ENCODE measurements around the gene OSM. TPM values are rescaled to one million over a fixed set of nuclear protein-coding genes. Genes with fewer than 3 reads are reported as not detected.
"Not testable (repeated sequence)": the region's sequence is repeated elsewhere in the genome, so short reads cannot be mapped to it uniquely, and the experiment has no call there.

Gene OSM
- polyA plus RNA-seq, 2 donors, result 0.22 to 0.63 TPM

DNA sequence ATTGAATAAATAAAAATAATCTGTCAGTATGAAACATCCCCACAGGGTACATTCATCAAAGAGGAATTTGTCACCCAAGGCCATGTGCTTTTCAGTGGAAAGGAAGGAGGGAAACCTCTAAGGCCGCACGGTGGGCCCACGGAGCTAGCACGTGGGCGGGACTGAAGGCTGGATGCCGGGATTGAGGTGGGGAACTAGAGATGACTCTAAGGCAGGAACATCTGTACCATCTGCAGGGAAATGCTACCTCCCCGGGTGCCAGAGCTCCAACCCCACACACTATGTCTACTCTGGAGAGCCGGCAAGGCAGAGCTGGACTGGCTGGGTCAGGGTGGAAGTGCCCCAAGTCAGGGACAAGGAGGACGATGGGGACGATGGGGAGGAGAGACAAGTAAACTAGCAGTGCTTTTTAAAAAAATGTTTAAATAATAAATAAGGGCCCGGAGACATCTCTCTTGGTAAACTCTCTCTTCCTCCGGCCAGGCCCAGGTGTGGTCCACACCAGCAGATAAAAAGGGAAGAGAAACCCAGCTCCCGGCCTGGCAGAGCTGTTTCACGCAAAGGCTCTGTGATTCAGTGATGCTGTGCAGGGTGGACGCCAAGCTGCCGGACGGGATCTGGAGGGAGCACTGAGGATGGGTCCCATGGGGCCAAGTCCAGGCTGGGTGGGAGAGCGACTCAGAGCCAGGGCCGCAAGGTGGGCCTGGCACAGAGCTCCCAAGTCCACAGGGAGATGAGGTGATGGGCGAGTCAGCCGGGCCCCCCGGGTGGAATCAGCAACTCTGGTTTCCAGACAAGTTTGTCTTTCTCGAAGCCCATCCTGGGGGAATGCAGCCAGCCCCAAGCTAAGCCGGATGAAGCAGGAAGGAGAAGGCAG is 25.9 kb downstream of the OSM start:
- no peak overlapping the region for H3K27ac ChIP-seq (ENCODE audit: low read depth in 2 of 2, low read length in 1 of 2)
- no peaks in the 10 kb centered on the region for H3K9me3 ChIP-seq (ENCODE audit: control insufficient read depth in 2 of 2, insufficient read depth in 1 of 2, low read depth in 1 of 2, low read length in 1 of 2)
- no peaks in the 10 kb centered on the region for H3K27me3 ChIP-seq (ENCODE audit: control insufficient read depth in 1 of 2, insufficient read depth in 2 of 2, low read length in 2 of 2)
- WGBS, 2 donors, result 78 to 80% methylated on average over 24 of the region's 24 CpGs
- no peak overlapping the region for H3K4me3 ChIP-seq (ENCODE audit: low read depth in 1 of 2, low read length in 2 of 2)
- H3K4me1 ChIP-seq (ENCODE audit: control insufficient read depth in 2 of 2, insufficient read depth in 2 of 2, low read length in 1 of 2), result peaks cover 0 to 5% of the 10 kb centered on the region in 2 donors
- H3K36me3 ChIP-seq (ENCODE audit: control insufficient read depth in 2 of 2, insufficient read depth in 2 of 2, low read length in 1 of 2), result peaks cover 0 to 4% of the 10 kb centered on the region in 2 donors

DNA sequence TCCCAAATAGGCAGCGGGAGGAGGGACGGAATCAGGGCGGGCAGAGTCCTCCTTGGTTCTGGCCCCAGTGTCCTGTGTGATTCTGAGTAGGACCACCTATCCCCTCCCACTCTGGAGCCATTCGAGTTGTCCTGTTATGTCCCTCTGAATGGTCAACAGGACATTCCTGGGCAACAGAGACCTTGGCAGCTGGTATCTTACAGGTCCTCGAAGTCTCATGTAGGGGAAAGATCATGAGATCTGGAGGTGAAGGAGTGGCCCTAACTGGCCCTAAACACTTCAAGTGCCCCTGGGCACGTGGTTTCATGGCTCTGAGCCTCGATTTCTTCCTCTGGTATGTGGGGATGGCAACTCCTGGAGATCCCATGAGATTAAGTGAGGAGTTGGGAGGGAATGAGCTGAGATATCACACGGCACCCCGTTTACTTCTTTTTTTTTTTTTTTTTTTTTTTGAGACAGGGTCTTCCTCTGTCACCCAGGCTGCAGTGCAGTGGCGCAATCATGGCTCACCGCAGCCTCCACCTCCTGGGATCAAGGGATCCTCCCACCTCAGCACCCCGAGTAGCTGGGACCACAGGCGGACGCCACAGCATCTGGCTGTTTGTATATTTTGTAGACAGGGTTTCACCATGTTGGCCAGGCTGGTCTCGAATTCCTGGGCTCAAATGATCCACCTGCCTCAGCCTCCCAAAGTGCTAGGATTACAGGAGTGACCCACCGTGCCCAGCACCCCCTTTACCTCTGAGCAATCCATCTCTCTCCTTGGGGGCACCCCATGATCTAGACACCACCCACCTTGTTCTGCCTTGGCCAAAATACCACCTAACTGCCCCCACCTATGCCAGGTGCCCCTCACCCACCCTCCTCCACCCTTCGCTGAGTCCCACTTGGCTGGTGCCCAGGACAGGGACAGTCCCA is 26.9 kb downstream of the OSM start:
- H3K27ac ChIP-seq (ENCODE audit: low read depth in 2 of 2, low read length in 1 of 2), result no peak overlapping the region
- H3K4me1 ChIP-seq (ENCODE audit: control insufficient read depth in 2 of 2, insufficient read depth in 2 of 2, low read length in 1 of 2), result peaks cover 0 to 8% of the 10 kb centered on the region in 2 donors
- no peak overlapping the region for H3K4me3 ChIP-seq (ENCODE audit: low read depth in 1 of 2, low read length in 2 of 2)
- H3K27me3 ChIP-seq (ENCODE audit: control insufficient read depth in 1 of 2, insufficient read depth in 2 of 2, low read length in 2 of 2), result no peaks in the 10 kb centered on the region
- peaks cover 0 to 4% of the 10 kb centered on the region in 2 donors for H3K36me3 ChIP-seq (ENCODE audit: control insufficient read depth in 2 of 2, insufficient read depth in 2 of 2, low read length in 1 of 2)
- H3K9me3 ChIP-seq (ENCODE audit: control insufficient read depth in 2 of 2, insufficient read depth in 1 of 2, low read depth in 1 of 2, low read length in 1 of 2), result no peaks in the 10 kb centered on the region
- WGBS, 2 donors, result 83 to 90% methylated on average over 17 of the region's 17 CpGs

DNA sequence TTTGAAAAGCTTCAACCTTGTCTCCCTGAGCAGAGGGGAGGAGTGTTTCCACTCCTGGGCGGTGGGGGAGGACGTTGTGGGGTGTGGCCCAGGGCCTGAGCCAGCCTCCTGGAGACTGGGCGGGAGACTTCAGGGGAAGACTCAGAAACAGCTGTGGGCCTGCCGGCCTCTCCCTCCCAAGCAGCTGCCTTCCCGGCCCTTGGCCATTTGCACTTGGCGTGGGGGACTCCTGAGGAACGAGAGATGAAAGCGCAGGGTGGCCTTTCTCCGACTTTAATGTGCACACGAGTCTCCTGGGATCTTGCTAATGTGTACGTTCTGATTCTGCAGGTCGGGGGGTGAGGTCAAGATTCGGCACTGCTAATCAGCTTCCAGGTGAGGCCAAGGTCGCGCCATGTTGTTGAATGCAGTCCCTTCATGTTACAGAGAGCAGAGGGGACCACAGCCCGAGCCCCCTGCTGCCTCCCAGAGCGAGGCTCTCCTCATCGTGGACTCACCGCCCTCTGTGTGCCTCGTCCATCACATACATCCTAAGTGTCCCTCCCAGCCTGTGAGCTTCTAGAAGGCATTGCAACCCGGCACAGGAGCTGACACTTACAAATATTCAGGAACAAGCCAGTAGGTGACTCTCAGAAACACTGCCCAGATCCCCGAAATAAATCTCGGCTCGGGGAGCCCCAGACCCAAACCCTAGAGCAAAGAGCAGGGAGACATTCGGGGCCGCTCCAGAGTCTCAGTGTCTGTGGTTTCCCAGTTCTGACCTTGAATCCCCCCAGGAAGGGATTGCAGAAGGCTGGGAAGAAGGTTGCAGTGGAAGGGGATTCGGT is 27.8 kb downstream of the OSM start:
- peaks cover 0 to 8% of the 10 kb centered on the region in 2 donors for H3K4me1 ChIP-seq (ENCODE audit: control insufficient read depth in 2 of 2, insufficient read depth in 2 of 2, low read length in 1 of 2)
- no peak overlapping the region for H3K27ac ChIP-seq (ENCODE audit: low read depth in 2 of 2, low read length in 1 of 2)
- peaks cover 0 to 4% of the 10 kb centered on the region in 2 donors for H3K36me3 ChIP-seq (ENCODE audit: control insufficient read depth in 2 of 2, insufficient read depth in 2 of 2, low read length in 1 of 2)
- no peaks in the 10 kb centered on the region for H3K9me3 ChIP-seq (ENCODE audit: control insufficient read depth in 2 of 2, insufficient read depth in 1 of 2, low read depth in 1 of 2, low read length in 1 of 2)
- 67 to 71% methylated on average over 27 of the region's 27 CpGs for WGBS, 2 donors
- no peaks in the 10 kb centered on the region for H3K27me3 ChIP-seq (ENCODE audit: control insufficient read depth in 1 of 2, insufficient read depth in 2 of 2, low read length in 2 of 2)
- H3K4me3 ChIP-seq (ENCODE audit: low read depth in 1 of 2, low read length in 2 of 2), result no peak overlapping the region

DNA sequence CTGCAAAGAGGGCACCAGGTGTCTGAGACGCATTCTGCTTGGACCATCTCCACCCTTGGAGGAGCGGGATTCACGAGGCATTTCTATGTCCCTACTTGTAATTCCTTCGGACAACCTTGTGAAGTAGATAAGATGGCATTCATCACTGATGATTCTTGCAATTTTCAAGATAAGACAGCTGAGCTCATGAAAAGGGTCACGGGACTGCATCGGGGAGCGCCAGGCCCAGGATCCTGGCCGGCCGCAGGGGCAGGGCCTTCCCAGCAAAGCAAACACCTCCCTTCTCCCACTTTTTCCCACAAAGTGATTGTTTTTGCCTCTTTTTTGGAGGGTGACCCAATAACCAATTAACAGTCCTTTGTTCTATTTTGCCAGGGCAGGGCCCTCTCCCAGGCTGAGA is 28.5 kb downstream of the OSM start:
- Histone ChIP-seq H3K36me3 (ENCODE audit: control insufficient read depth in 2 of 2, insufficient read depth in 2 of 2, low read length in 1 of 2) (no peaks in the 10 kb centered on the region), H3K27ac (ENCODE audit: low read depth in 2 of 2, low read length in 1 of 2) (no peak overlapping the region), H3K9me3 (ENCODE audit: control insufficient read depth in 2 of 2, insufficient read depth in 1 of 2, low read depth in 1 of 2, low read length in 1 of 2) (no peaks in the 10 kb centered on the region), H3K27me3 (ENCODE audit: control insufficient read depth in 1 of 2, insufficient read depth in 2 of 2, low read length in 2 of 2) (no peaks in the 10 kb centered on the region), H3K4me1 (ENCODE audit: control insufficient read depth in 2 of 2, insufficient read depth in 2 of 2, low read length in 1 of 2) (peaks cover 0 to 8% of the 10 kb centered on the region in 2 donors), H3K4me3 (ENCODE audit: low read depth in 1 of 2, low read length in 2 of 2) (no peak overlapping the region)
- 96 to 97% methylated on average over 9 of the region's 9 CpGs for WGBS, 2 donors

DNA sequence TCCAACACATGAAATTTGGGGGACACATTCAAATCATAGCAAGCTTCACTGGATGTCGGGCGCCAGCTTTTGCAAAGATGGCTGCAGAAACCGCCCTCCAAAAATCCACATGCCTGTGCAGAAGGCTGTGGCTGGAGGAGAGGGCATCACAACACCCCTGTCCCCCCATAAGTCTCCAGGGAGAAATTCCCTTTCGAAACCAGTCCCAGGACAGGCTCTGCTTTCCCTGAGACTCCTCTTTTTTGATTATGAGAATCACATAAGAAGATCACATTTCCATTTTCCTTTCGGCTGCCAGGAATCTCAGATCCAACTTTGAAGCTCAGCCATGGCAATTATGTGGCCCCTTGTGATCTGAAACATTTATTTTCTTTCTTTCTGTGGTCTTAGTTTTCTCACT is 29.8 kb downstream of the OSM start:
- Histone ChIP-seq H3K36me3 (ENCODE audit: control insufficient read depth in 2 of 2, insufficient read depth in 2 of 2, low read length in 1 of 2) (no peaks in the 10 kb centered on the region), H3K27me3 (ENCODE audit: control insufficient read depth in 1 of 2, insufficient read depth in 2 of 2, low read length in 2 of 2) (no peaks in the 10 kb centered on the region), H3K9me3 (ENCODE audit: control insufficient read depth in 2 of 2, insufficient read depth in 1 of 2, low read depth in 1 of 2, low read length in 1 of 2) (no peaks in the 10 kb centered on the region), H3K4me1 (ENCODE audit: control insufficient read depth in 2 of 2, insufficient read depth in 2 of 2, low read length in 1 of 2) (peaks cover 0 to 8% of the 10 kb centered on the region in 2 donors), H3K4me3 (ENCODE audit: low read depth in 1 of 2, low read length in 2 of 2) (no peak overlapping the region), H3K27ac (ENCODE audit: low read depth in 2 of 2, low read length in 1 of 2) (no peak overlapping the region)
- WGBS, 2 donors, result 97% methylated on average over 5 of the region's 5 CpGs

DNA sequence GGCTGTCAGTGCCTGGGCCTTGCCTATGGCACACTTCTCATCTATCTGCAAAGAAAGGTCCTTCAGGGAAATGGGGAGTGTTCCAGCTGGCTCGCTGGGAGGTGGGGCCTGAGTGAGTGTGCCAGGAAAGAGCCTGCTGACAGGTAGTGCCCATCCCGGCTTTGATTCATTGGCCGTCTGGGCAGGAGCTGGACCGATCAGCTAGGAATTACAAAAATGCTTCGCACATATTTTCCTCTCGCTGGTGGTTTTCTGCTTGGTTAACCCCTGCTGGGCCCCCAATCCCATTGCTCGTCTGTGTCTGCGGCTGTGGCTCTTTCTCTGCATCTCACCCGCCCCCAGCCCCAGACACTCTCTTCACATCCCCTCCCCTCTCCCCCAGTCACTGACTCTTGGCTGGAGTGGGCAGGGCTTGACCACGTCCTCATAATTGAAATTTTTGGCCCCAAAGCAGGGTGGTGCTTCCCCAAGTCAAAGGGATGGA is 30.9 kb downstream of the OSM start:
- Histone ChIP-seq H3K4me1 (ENCODE audit: control insufficient read depth in 2 of 2, insufficient read depth in 2 of 2, low read length in 1 of 2) (peaks cover 0 to 8% of the 10 kb centered on the region in 2 donors), H3K9me3 (ENCODE audit: control insufficient read depth in 2 of 2, insufficient read depth in 1 of 2, low read depth in 1 of 2, low read length in 1 of 2) (no peaks in the 10 kb centered on the region), H3K27me3 (ENCODE audit: control insufficient read depth in 1 of 2, insufficient read depth in 2 of 2, low read length in 2 of 2) (no peaks in the 10 kb centered on the region), H3K4me3 (ENCODE audit: low read depth in 1 of 2, low read length in 2 of 2) (no peak overlapping the region), H3K36me3 (ENCODE audit: control insufficient read depth in 2 of 2, insufficient read depth in 2 of 2, low read length in 1 of 2) (no peaks in the 10 kb centered on the region), H3K27ac (ENCODE audit: low read depth in 2 of 2, low read length in 1 of 2) (no peak overlapping the region)
- 59 to 64% methylated on average over 10 of the region's 10 CpGs for WGBS, 2 donors

DNA sequence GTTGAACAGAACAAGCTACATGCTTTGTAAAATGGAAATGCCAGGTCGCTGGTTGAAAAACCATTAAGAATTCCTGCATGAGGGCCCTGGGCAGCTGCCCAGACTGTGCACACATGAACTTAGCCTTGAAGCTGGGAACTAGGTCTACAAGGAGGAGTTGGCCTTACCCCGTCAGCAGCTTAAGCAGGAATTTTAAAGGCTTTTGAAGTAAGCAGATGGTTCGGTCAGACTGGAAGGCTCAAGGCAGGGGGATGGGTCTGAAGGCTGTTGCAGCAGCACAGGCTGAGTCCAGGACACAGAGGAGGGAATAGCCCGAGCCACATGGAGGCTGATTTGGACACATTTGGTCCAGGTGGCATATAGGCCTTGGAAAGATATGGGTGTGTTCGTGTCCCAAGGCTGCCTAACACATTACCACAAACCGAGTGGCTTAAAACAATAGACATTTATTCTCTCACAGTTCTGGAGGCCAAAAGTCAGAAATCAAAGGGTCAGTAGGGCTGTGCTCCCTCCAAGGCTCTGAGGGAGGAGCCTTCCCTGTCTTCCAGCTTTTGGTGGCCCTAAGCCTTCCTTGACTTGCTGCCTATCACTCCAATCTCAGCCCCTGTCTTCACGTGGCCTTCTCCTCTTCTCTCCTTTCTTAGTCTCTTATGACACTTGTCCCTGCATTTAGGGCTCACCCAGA is 31.7 kb downstream of the OSM start:
- Histone ChIP-seq H3K9me3 (ENCODE audit: control insufficient read depth in 2 of 2, insufficient read depth in 1 of 2, low read depth in 1 of 2, low read length in 1 of 2) (no peaks in the 10 kb centered on the region), H3K4me1 (ENCODE audit: control insufficient read depth in 2 of 2, insufficient read depth in 2 of 2, low read length in 1 of 2) (peaks cover 0 to 8% of the 10 kb centered on the region in 2 donors), H3K27ac (ENCODE audit: low read depth in 2 of 2, low read length in 1 of 2) (no peak overlapping the region), H3K4me3 (ENCODE audit: low read depth in 1 of 2, low read length in 2 of 2) (no peak overlapping the region), H3K36me3 (ENCODE audit: control insufficient read depth in 2 of 2, insufficient read depth in 2 of 2, low read length in 1 of 2) (no peaks in the 10 kb centered on the region), H3K27me3 (ENCODE audit: control insufficient read depth in 1 of 2, insufficient read depth in 2 of 2, low read length in 2 of 2) (no peaks in the 10 kb centered on the region)
- 47 to 53% methylated on average over 7 of the region's 7 CpGs for WGBS, 2 donors

DNA sequence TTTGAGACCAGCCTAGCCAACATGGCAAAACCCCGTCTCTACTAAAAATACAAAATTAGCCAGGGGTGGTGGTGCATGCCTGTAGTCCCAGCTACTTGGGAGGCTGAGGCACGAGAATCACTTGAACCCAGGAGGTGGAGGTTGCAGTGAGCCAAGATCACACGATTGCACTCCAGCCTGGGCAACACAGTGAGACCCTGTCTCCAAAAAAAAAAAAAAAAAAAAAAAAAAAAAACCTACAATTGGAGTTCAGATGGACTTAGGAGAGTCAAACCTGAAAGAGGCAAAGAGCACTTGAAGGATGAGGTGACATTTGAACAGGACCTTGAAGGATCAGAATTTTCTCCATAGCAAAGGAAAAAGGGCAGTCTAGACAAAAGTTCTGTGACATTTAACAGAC is 32.3 kb downstream of the OSM start:
- not testable (repeated sequence) for H3K27ac ChIP-seq (ENCODE audit: low read depth in 2 of 2, low read length in 1 of 2)
- 92 to 94% methylated on average over 3 of the region's 3 CpGs for WGBS, 2 donors

More for the DNA sequence above, 32.3 kb downstream of the OSM start:
- not testable (repeated sequence) for H3K4me3 ChIP-seq (ENCODE audit: low read depth in 1 of 2, low read length in 2 of 2); H3K4me1 ChIP-seq (ENCODE audit: control insufficient read depth in 2 of 2, insufficient read depth in 2 of 2, low read length in 1 of 2); H3K27me3 ChIP-seq (ENCODE audit: control insufficient read depth in 1 of 2, insufficient read depth in 2 of 2, low read length in 2 of 2); H3K9me3 ChIP-seq (ENCODE audit: control insufficient read depth in 2 of 2, insufficient read depth in 1 of 2, low read depth in 1 of 2, low read length in 1 of 2); H3K36me3 ChIP-seq (ENCODE audit: control insufficient read depth in 2 of 2, insufficient read depth in 2 of 2, low read length in 1 of 2)

All from esophagus (tissue), 2 donors.